Liver (tissue), 9 donors: ENCODE results near the gene GOLGA1. TPM values are rescaled to one million over a fixed set of nuclear protein-coding genes. Genes with fewer than 3 reads are reported as not detected.

ENCODE experiments used
- DNase-seq: peaks from one replicate; pipeline ENCODE4 v3.0.0-alpha.2; 2017; ENCODE audit warnings: low spot score
- H3K27ac ChIP-seq, 2 donors: one replicate each; pipeline ENCODE4 v1.7.0; 2013; ENCODE audit warnings: inconsistent platforms in 2 of 2, low read length in 2 of 2, control low read depth in 1 of 2, low read depth in 1 of 2, mild to moderate bottlenecking in 1 of 2
- H3K27me3 ChIP-seq, 4 donors: one replicate each; pipeline versions ENCODE4 v1.6.1 to v1.7.0; 2013; ENCODE audit warnings: low read length in 3 of 4, inconsistent platforms in 1 of 4, mild to moderate bottlenecking in 1 of 4, moderate library complexity in 1 of 4; ENCODE audit not compliant: control insufficient read depth in 4 of 4, insufficient read depth in 4 of 4
- H3K36me3 ChIP-seq, 4 donors: one replicate each; pipeline versions ENCODE4 v1.6.1 to v1.7.0; 2013; ENCODE audit warnings: low read length in 3 of 4, mild to moderate bottlenecking in 3 of 4, low read depth in 1 of 4, moderate library complexity in 1 of 4; ENCODE audit not compliant: control insufficient read depth in 4 of 4, insufficient read depth in 3 of 4
- H3K4me1 ChIP-seq, 4 donors: one replicate each; pipeline versions ENCODE4 v1.6.1 to v1.7.0; 2013; ENCODE audit warnings: low read length in 3 of 4, mild to moderate bottlenecking in 3 of 4, moderate library complexity in 1 of 4; ENCODE audit not compliant: control insufficient read depth in 4 of 4, insufficient read depth in 4 of 4
- H3K4me3 ChIP-seq, 3 donors: one replicate each; pipeline versions ENCODE4 v1.6.1 to v1.7.0; 2013; ENCODE audit warnings: low read length in 3 of 3, control low read depth in 1 of 3, low read depth in 1 of 3, mild to moderate bottlenecking in 1 of 3
- H3K9ac ChIP-seq, 2 donors: one replicate each; pipeline ENCODE4 v1.7.0; 2013; ENCODE audit warnings: low read length in 2 of 2, mild to moderate bottlenecking in 2 of 2, moderate library complexity in 2 of 2, control low read depth in 1 of 2, low read depth in 1 of 2
- H3K9me3 ChIP-seq, 4 donors: one replicate each; pipeline versions ENCODE4 v1.6.1 to v1.7.0; 2013; ENCODE audit warnings: low read length in 3 of 4; ENCODE audit not compliant: control insufficient read depth in 4 of 4
- CTCF ChIP-seq: fragments of 150-350 bp; IDR thresholded peaks from 2 replicates; pipeline ENCODE4 v1.5.1; 2017; ENCODE audit warnings: improper control_type of control experiment, low read depth, low read length; ENCODE audit not compliant: missing input control
- EGR1 ChIP-seq, 2 donors: IDR thresholded peaks; 2 replicates each; pipeline ENCODE4 v1.6.1; 2016 to 2018; ENCODE audit warnings: antibody characterized with exemption in 2 of 2, low read depth in 2 of 2
- FOXA1 ChIP-seq: IDR thresholded peaks from 2 replicates; pipeline ENCODE4 v1.6.1; 2016; ENCODE audit warnings: antibody characterized with exemption
- FOXA2 ChIP-seq: IDR thresholded peaks from 2 replicates; pipeline ENCODE4 v1.6.1; 2016; ENCODE audit warnings: antibody characterized with exemption
- GABPA ChIP-seq, 2 donors: IDR thresholded peaks in 1 of 2; conservative IDR thresholded peaks in 1 of 2; 2 replicates each; pipeline ENCODE4 v1.6.1; 2016; ENCODE audit warnings: antibody characterized with exemption in 2 of 2, mild to moderate bottlenecking in 1 of 2, moderate library complexity in 1 of 2
- HNF4A ChIP-seq, 2 donors: conservative IDR thresholded peaks; 2 replicates each; pipeline ENCODE4 v1.6.1; 2016; ENCODE audit warnings: antibody characterized with exemption in 2 of 2, mild to moderate bottlenecking in 2 of 2
- HNF4G ChIP-seq: IDR thresholded peaks from 2 replicates; pipeline ENCODE4 v1.6.1; 2016; ENCODE audit warnings: antibody characterized with exemption
- JUND ChIP-seq, 2 donors: IDR thresholded peaks; 2 replicates each; pipeline ENCODE4 v1.6.1; 2016; ENCODE audit warnings: antibody characterized with exemption in 2 of 2
- MAX ChIP-seq: IDR thresholded peaks from 2 replicates; pipeline ENCODE4 v1.6.1; 2016; ENCODE audit warnings: antibody characterized with exemption
- NR2F2 ChIP-seq: IDR thresholded peaks from 2 replicates; pipeline ENCODE4 v1.6.1; 2016; ENCODE audit warnings: antibody characterized with exemption
- RAD21 ChIP-seq, 2 donors: IDR thresholded peaks; 2 replicates each; pipeline ENCODE4 v1.6.1; 2016; ENCODE audit warnings: antibody characterized with exemption in 2 of 2, mild to moderate bottlenecking in 2 of 2
- REST ChIP-seq: IDR thresholded peaks from 2 replicates; pipeline ENCODE4 v1.6.1; 2016; ENCODE audit warnings: antibody characterized with exemption, mild to moderate bottlenecking
- RXRA ChIP-seq, 2 donors: IDR thresholded peaks; 2 replicates each; pipeline ENCODE4 v1.6.1; 2017 to 2018; ENCODE audit warnings: antibody characterized with exemption in 2 of 2, mild to moderate bottlenecking in 1 of 2
- SP1 ChIP-seq: IDR thresholded peaks from 2 replicates; pipeline ENCODE4 v1.6.1; 2018; ENCODE audit warnings: antibody characterized with exemption, mild to moderate bottlenecking
- TAF1 ChIP-seq: conservative IDR thresholded peaks from 2 replicates; pipeline ENCODE4 v1.6.1; 2016; ENCODE audit warnings: antibody characterized with exemption, mild to moderate bottlenecking
- YY1 ChIP-seq: IDR thresholded peaks from 2 replicates; pipeline ENCODE4 v1.6.1; 2016; ENCODE audit warnings: antibody characterized with exemption, mild to moderate bottlenecking
- ZBTB33 ChIP-seq: IDR thresholded peaks from 2 replicates; pipeline ENCODE4 v1.6.1; 2016; ENCODE audit warnings: antibody characterized with exemption
- WGBS: extraction: QIAGEN DNeasy Blood & Tissue Kit; methylation state at CpG from one replicate; pipeline ENCODE4 v1.1.7; 2013; 5-methylcytosine and 5-hydroxymethylcytosine counted together
- polyA plus RNA-seq, 2 donors: library from polyadenylated mRNA; stranded (reverse) in 1 of 2; unstranded in 1 of 2; fragments of 200-250 nt in 1 of 2; fragments of >200 nt in 1 of 2; fragmentation: Nextera tagmentation in 1 of 2; extraction: Ambion mirVana in 1 of 2; gene quantifications; one replicate each; pipeline versions ENCODE4 v1.2.1 to v1.2.3, GENCODE V29; 2013 to 2015
- total RNA-seq, 2 donors: library from RNA; depleted of rRNA; stranded (reverse); fragments of >200 nt; gene quantifications; one replicate each; pipeline ENCODE4 v1.2.3, GENCODE V29; 2014
- donor health status: healthy.
- donor health status: healthy.
- donor health status: healthy.
- donor health status: healthy.
- donor health status: healthy.

GOLGA1 gene
- total and polyA plus RNA-seq, 4 donors: 5.9 to 17.6 (median 8.9) TPM

GRCh38 chr9:124871156-124871561 lies 69.7 kb downstream of the GOLGA1 start:
- Histone ChIP-seq H3K9me3 (no peaks in the 10 kb centered on the region), H3K36me3 (peaks cover 7 to 21% (median 8%) of the 10 kb centered on the region in 4 donors), H3K27me3 (no peaks in the 10 kb centered on the region), H3K4me3 (no peak overlapping the region), H3K27ac (peak overlapping the region in 1 of 2 donors; percentile 89), H3K9ac (peak overlapping the region in 1 of 2 donors; percentile 4), H3K4me1 (peaks cover 4 to 36% (median 22%) of the 10 kb centered on the region in 4 donors)
- 81% methylated on average over 11 of the region's 11 CpGs for WGBS
- DNase-seq: no peak
- TF ChIP-seq SP1: no peak
- no peak for TF ChIP-seq EGR1 (IDR thresholded peaks at IDR 0.05; ENCODE audit: low read depth in 2 of 2)
- no peak for TF ChIP-seq REST
- no peak for TF ChIP-seq HNF4G
- no peak for TF ChIP-seq YY1

- Histone ChIP-seq H3K9me3 (no peaks in the 10 kb centered on the region), H3K27me3 (no peaks in the 10 kb centered on the region), H3K9ac (peak overlapping the region in 1 of 2 donors; percentile 99), H3K4me3 (peak overlapping the region in 2 of 3 donors; percentile 69 to 79), H3K27ac (peak overlapping the region; percentile 84 to 89), H3K4me1 (peaks cover 4 to 36% (median 22%) of the 10 kb centered on the region in 4 donors), H3K36me3 (peaks cover 7 to 18% (median 8%) of the 10 kb centered on the region in 4 donors)
- WGBS: 62% methylated on average over 6 of the region's 6 CpGs
- DNase-seq: no peak
- TF ChIP-seq GABPA (IDR thresholded peaks at IDR 0.05 in 1 of 2, conservative IDR thresholded peaks at IDR 0.05 in 1 of 2) (no peak), HNF4G (no peak), ZBTB33 (no peak), NR2F2 (no peak), SP1 (no peak), YY1 (no peak), FOXA1 (no peak), JUND (IDR thresholded peaks at IDR 0.05) (no peak), HNF4A (conservative IDR thresholded peaks at IDR 0.05) (no peak)
Observed at GRCh38 chr9:124870723-124871122, 70.2 kb downstream of the GOLGA1 start.

GRCh38 chr9:124869986-124870560 lies 70.8 kb downstream of the GOLGA1 start:
- peak overlapping the region; percentile 84 to 89 for H3K27ac ChIP-seq
- 11% methylated on average over 12 of the region's 12 CpGs for WGBS
- no peak for TF ChIP-seq MAX
- no peak for TF ChIP-seq YY1
- TF ChIP-seq HNF4G: no peak
- no peak for TF ChIP-seq JUND (IDR thresholded peaks at IDR 0.05)
- TF ChIP-seq TAF1: no peak
- TF ChIP-seq FOXA2: no peak
- TF ChIP-seq NR2F2: no peak
- TF ChIP-seq RAD21 (IDR thresholded peaks at IDR 0.05): peak; percentile 4 to 6
- no peak for TF ChIP-seq RXRA (IDR thresholded peaks at IDR 0.05)
- no peak for TF ChIP-seq FOXA1
- TF ChIP-seq CTCF: no peak

More at GRCh38 chr9:124869986-124870560, 70.8 kb downstream of the GOLGA1 start:
- peak overlapping the region; percentile 69 to 98 (median 79) for H3K4me3 ChIP-seq
- H3K9ac ChIP-seq: peak overlapping the region; percentile 87 to 99
- peaks cover 4 to 11% (median 5%) of the 10 kb centered on the region in 4 donors for H3K36me3 ChIP-seq
- H3K9me3 ChIP-seq: no peaks in the 10 kb centered on the region
- no peaks in the 10 kb centered on the region for H3K27me3 ChIP-seq
- H3K4me1 ChIP-seq: peaks cover 3 to 30% (median 18%) of the 10 kb centered on the region in 4 donors
- DNase-seq: no peak
